Measurements from ENCODE around the gene P2RX7.

- TF ChIP-seq, protein P1, sequence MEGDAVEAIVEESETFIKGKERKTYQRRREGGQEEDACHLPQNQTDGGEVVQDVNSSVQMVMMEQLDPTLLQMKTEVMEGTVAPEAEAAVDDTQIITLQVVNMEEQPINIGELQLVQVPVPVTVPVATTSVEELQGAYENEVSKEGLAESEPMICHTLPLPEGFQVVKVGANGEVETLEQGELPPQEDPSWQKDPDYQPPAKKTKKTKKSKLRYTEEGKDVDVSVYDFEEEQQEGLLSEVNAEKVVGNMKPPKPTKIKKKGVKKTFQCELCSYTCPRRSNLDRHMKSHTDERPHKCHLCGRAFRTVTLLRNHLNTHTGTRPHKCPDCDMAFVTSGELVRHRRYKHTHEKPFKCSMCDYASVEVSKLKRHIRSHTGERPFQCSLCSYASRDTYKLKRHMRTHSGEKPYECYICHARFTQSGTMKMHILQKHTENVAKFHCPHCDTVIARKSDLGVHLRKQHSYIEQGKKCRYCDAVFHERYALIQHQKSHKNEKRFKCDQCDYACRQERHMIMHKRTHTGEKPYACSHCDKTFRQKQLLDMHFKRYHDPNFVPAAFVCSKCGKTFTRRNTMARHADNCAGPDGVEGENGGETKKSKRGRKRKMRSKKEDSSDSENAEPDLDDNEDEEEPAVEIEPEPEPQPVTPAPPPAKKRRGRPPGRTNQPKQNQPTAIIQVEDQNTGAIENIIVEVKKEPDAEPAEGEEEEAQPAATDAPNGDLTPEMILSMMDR (IDR thresholded peaks at IDR 0.05) = no peak
- TF ChIP-seq POLR2A (IDR thresholded peaks at IDR 0.05) (no peak), POLR2AphosphoS5 (IDR thresholded peaks at IDR 0.05) (no peak)
These were observed 44.3 kb downstream of the P2RX7 start for GRCh38 chr12:121176826-121177529.

All from prostate gland (tissue), 2 donors.